K562 (cell line): ENCODE data around the gene ARAF. TPM values are rescaled to one million over a fixed set of nuclear protein-coding genes. Genes with fewer than 3 reads are reported as not detected.

Experiments
- C11orf30 ChIP-seq: fragments of 450-650 bp; IDR thresholded peaks from 2 replicates; pipeline ENCODE4 v1.6.1; 2016; ENCODE audit warnings: low read depth, mild to moderate bottlenecking
- CEBPG ChIP-seq, 3 experiments: fragments of 200-800 bp in 1 of 3; sonication (Bioruptor generic) in 1 of 3; sonication (generic) in 1 of 3; formaldehyde crosslinking in 1 of 3; IDR thresholded peaks in 2 of 3; conservative IDR thresholded peaks in 1 of 3; 2 replicates each; pipeline versions ENCODE4 v1.6.1 to v1.8.0; 2016 to 2022; ENCODE audit warnings: missing compliant biosample characterization in 2 of 3, missing genetic modification characterization in 2 of 3, mild to moderate bottlenecking in 1 of 3, missing genetic modification reagents in 1 of 3
- THAP12 ChIP-seq: fragments of 250-450 bp; sonication (Bioruptor Pico); IDR thresholded peaks from 2 replicates; pipeline ENCODE4 v1.9.0; 2021; ENCODE audit warnings: mild to moderate bottlenecking, inconsistent platforms
- TRIM24 ChIP-seq, 2 experiments: fragments of 450-650 bp; IDR thresholded peaks; 2 replicates each; pipeline ENCODE4 v1.6.1; 2016
- polyA plus RNA-seq, 8 experiments: library from polyadenylated mRNA; depleted of rRNA in 4 of 8; stranded (reverse) in 5 of 8; unstranded in 3 of 8; fragments of >200 nt; fragmentation: Nextera tagmentation in 2 of 8; fragmentation: Illumina TruSeq in 1 of 8; extraction: Ambion mirVana in 2 of 8; extraction: Trizol in 1 of 8; gene quantifications; 2 replicates each; pipeline versions ENCODE4 v1.2.1 to v1.2.3, GENCODE V29; 2011 to 2014; ENCODE audit warnings: inconsistent platforms in 1 of 8, missing spikeins in 1 of 8
- total RNA-seq, 7 experiments: library from RNA; depleted of rRNA in 6 of 7; stranded (reverse); fragments of >200 nt in 6 of 7; fragmentation: Illumina TruSeq in 2 of 7; extraction: Trizol in 2 of 7; gene quantifications; 2 replicates each; pipeline versions ENCODE4 v1.2.1 to v1.2.3, GENCODE V29; 2011 to 2021; ENCODE audit warnings: low replicate concordance in 1 of 7
- TF ChIP-seq, protein P1 (sequence below): fragments of 450-650 bp; IDR thresholded peaks from 2 replicates; pipeline ENCODE4 v1.6.1; 2016; ENCODE audit warnings: missing biosample characterization, missing genetic modification characterization
- TF ChIP-seq, protein P2 (sequence below): fragments of 250-450 bp; sonication (Bioruptor Pico); IDR thresholded peaks from 2 replicates; pipeline ENCODE4 v1.4.0; 2020; ENCODE audit warnings: mild to moderate bottlenecking, moderate library complexity

ARAF gene
- total and polyA plus RNA-seq, 9 of the 15 experiments (the other 6 are each of a cell fraction or from before 2014, with no cell fraction given), result 5.5 to 70.0 (median 29.4) TPM

DNA sequence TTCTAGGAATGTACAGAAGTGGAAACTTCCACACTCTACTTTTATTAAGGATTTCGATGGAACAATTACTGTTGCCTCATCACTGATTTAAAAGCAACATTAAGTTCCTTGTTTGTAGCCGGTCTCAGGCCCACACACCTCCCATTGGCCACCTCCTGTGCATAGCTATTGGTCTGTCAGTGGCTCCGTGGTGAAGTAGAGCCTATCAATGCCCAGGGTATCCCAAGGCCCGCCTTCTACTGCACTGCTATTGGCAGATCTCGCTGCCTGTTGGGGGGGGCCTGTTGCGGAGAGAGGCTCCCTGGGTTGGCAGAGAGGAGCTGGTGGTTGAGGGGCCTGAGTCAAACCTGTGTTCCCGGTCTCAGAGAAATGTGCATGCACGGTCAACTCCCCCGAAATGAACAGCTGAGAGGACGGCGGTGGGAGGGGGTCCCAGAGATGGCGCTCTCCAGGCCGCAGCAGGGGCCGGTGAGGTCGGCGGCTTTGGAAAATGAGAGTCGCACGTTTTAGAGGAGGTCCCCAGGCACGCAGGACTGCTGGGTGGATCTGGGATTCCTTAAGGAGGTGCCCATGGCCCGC is 4.9 kb upstream of the ARAF start (continued):
- no peak for TF ChIP-seq THAP12 (CRISPR knock-in tag)
- TF ChIP-seq, protein P1, sequence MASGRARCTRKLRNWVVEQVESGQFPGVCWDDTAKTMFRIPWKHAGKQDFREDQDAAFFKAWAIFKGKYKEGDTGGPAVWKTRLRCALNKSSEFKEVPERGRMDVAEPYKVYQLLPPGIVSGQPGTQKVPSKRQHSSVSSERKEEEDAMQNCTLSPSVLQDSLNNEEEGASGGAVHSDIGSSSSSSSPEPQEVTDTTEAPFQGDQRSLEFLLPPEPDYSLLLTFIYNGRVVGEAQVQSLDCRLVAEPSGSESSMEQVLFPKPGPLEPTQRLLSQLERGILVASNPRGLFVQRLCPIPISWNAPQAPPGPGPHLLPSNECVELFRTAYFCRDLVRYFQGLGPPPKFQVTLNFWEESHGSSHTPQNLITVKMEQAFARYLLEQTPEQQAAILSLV (tag), result no peak
- TF ChIP-seq CEBPG (CRISPR knock-in tag; IDR thresholded peaks at IDR 0.05), result no peak
- peak in 1 of 2 experiments; percentile 59; a peak in 2 of 4 replicates for TF ChIP-seq CEBPG (tag; conservative IDR thresholded peaks at IDR 0.05 in 1 of 2, IDR thresholded peaks at IDR 0.05 in 1 of 2)
- TF ChIP-seq TRIM24 (IDR thresholded peaks at IDR 0.05), result no peak
- no peak for TF ChIP-seq C11orf30
- TF ChIP-seq, protein P2, sequence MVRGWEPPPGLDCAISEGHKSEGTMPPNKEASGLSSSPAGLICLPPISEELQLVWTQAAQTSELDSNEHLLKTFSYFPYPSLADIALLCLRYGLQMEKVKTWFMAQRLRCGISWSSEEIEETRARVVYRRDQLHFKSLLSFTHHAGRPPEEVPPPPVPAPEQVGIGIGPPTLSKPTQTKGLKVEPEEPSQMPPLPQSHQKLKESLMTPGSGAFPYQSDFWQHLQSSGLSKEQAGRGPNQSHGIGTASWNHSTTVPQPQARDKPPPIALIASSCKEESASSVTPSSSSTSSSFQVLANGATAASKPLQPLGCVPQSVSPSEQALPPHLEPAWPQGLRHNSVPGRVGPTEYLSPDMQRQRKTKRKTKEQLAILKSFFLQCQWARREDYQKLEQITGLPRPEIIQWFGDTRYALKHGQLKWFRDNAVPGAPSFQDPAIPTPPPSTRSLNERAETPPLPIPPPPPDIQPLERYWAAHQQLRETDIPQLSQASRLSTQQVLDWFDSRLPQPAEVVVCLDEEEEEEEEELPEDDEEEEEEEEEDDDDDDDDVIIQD, result no peak
